Liver (tissue), 3 donors: ENCODE results near the gene TSGA10.

Source experiments
- FOXA1 ChIP-seq: IDR thresholded peaks from 2 replicates; pipeline ENCODE4 v1.6.1; 2016; ENCODE audit warnings: antibody characterized with exemption
- RAD21 ChIP-seq, 2 donors: IDR thresholded peaks; 2 replicates each; pipeline ENCODE4 v1.6.1; 2016; ENCODE audit warnings: antibody characterized with exemption in 2 of 2, mild to moderate bottlenecking in 2 of 2
- TAF1 ChIP-seq: conservative IDR thresholded peaks from 2 replicates; pipeline ENCODE4 v1.6.1; 2016; ENCODE audit warnings: antibody characterized with exemption, mild to moderate bottlenecking
- TF ChIP-seq, protein P1 (sequence below): fragments of 150-350 bp; IDR thresholded peaks from 2 replicates; pipeline ENCODE4 v1.5.1; 2017; ENCODE audit warnings: improper control_type of control experiment, low read depth, low read length; ENCODE audit not compliant: missing input control
- TF ChIP-seq, protein P2 (sequence below): IDR thresholded peaks from 2 replicates; pipeline ENCODE4 v1.6.1; 2016; ENCODE audit warnings: antibody characterized with exemption, mild to moderate bottlenecking
- TF ChIP-seq, protein P3 (sequence below): IDR thresholded peaks from 2 replicates; pipeline ENCODE4 v1.6.1; 2016; ENCODE audit warnings: antibody characterized with exemption
- TF ChIP-seq, protein P4 (sequence below): IDR thresholded peaks from 2 replicates; pipeline ENCODE4 v1.6.1; 2016; ENCODE audit warnings: antibody characterized with exemption
- donor health status: healthy.
- donor health status: healthy.

DNA sequence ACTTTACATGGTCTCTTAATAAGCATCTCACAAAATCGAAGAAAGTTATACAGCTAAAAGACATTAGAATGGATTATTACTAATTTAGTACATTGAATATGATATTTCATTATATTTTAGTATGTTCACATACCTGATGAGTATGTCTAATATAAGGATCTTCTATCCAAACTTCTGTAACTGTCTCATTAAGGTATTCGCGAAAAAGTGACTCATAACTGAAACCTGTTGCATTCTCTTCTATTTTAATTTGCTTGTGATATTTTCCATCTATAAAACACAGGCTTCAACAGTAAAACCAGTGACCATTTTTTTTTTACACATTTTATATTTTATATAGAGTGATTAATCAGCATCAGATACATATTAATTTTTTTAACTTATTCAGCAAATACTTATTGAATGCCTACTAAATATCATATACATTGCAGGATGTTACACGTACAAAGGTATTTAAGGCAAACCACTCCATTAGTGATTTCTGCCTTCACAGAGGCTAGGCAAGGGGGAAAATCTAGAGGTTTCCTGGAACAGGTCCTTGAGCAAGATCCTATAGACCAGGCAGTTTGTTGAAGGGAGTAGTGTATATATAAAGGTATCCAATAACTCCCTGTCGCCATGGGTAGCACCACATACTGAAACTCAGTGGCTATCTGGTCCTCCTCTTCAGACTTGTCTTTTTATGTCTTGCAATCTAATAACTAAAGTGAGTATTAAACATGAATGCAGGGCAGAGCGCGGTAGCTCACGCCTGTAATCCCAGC is 16.8 kb upstream of the TSGA10 start:
- TF ChIP-seq, protein P1, sequence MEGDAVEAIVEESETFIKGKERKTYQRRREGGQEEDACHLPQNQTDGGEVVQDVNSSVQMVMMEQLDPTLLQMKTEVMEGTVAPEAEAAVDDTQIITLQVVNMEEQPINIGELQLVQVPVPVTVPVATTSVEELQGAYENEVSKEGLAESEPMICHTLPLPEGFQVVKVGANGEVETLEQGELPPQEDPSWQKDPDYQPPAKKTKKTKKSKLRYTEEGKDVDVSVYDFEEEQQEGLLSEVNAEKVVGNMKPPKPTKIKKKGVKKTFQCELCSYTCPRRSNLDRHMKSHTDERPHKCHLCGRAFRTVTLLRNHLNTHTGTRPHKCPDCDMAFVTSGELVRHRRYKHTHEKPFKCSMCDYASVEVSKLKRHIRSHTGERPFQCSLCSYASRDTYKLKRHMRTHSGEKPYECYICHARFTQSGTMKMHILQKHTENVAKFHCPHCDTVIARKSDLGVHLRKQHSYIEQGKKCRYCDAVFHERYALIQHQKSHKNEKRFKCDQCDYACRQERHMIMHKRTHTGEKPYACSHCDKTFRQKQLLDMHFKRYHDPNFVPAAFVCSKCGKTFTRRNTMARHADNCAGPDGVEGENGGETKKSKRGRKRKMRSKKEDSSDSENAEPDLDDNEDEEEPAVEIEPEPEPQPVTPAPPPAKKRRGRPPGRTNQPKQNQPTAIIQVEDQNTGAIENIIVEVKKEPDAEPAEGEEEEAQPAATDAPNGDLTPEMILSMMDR = no peak
- TF ChIP-seq TAF1 (no peak), FOXA1 (no peak), RAD21 (IDR thresholded peaks at IDR 0.05) (no peak)
- TF ChIP-seq, protein P2, sequence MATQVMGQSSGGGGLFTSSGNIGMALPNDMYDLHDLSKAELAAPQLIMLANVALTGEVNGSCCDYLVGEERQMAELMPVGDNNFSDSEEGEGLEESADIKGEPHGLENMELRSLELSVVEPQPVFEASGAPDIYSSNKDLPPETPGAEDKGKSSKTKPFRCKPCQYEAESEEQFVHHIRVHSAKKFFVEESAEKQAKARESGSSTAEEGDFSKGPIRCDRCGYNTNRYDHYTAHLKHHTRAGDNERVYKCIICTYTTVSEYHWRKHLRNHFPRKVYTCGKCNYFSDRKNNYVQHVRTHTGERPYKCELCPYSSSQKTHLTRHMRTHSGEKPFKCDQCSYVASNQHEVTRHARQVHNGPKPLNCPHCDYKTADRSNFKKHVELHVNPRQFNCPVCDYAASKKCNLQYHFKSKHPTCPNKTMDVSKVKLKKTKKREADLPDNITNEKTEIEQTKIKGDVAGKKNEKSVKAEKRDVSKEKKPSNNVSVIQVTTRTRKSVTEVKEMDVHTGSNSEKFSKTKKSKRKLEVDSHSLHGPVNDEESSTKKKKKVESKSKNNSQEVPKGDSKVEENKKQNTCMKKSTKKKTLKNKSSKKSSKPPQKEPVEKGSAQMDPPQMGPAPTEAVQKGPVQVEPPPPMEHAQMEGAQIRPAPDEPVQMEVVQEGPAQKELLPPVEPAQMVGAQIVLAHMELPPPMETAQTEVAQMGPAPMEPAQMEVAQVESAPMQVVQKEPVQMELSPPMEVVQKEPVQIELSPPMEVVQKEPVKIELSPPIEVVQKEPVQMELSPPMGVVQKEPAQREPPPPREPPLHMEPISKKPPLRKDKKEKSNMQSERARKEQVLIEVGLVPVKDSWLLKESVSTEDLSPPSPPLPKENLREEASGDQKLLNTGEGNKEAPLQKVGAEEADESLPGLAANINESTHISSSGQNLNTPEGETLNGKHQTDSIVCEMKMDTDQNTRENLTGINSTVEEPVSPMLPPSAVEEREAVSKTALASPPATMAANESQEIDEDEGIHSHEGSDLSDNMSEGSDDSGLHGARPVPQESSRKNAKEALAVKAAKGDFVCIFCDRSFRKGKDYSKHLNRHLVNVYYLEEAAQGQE = no peak
- TF ChIP-seq, protein P3, sequence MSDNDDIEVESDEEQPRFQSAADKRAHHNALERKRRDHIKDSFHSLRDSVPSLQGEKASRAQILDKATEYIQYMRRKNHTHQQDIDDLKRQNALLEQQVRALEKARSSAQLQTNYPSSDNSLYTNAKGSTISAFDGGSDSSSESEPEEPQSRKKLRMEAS = no peak
- TF ChIP-seq, protein P4, sequence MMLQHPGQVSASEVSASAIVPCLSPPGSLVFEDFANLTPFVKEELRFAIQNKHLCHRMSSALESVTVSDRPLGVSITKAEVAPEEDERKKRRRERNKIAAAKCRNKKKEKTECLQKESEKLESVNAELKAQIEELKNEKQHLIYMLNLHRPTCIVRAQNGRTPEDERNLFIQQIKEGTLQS = no peak
